ENCODE measurements around the gene OAF. TPM values are rescaled to one million over a fixed set of nuclear protein-coding genes. Genes with fewer than 3 reads are reported as not detected.
A peak's percentile ranks its signal among the peaks of the same experiment; 100 is the strongest.

The OAF gene
- total RNA-seq, 2 experiments from 2014 or later: 3.1 to 3.2 TPM

- peak overlapping the region; percentile 56 for H3K27ac Mint-ChIP-seq
- H3K4me3 Mint-ChIP-seq: peak overlapping the region; percentile 99
- H3K36me3 ChIP-seq (ENCODE audit: insufficient read depth, low read length): no peaks in the 10 kb centered on the region
- peaks cover 7% of the 10 kb centered on the region in 2 experiments for H3K27me3 ChIP-seq (ENCODE audit: control insufficient read depth in 1 of 2, insufficient read depth in 2 of 2, low read length in 2 of 2)
- peaks cover 9% of the 10 kb centered on the region for H3K36me3 Mint-ChIP-seq (ENCODE audit: low read depth)
- peaks cover 25% of the 10 kb centered on the region for H3K4me1 Mint-ChIP-seq (ENCODE audit: low read depth)
- intact Hi-C loops (cut with DNase I, micrococcal nuclease): loop anchor here in 1 of 2 experiments (2.0 kb wide), 1 partner anchor 483 kb away; the partner anchor contains the start of gene NECTIN1
- no peak overlapping the region for H3K27ac ChIP-seq (ENCODE audit: low read depth in 1 of 2, low read length in 2 of 2)
- ATAC-seq (ENCODE audit: poor library complexity): no peak
- no peaks in the 10 kb centered on the region for H3K9me3 ChIP-seq (ENCODE audit: control insufficient read depth in 1 of 2, insufficient read depth in 1 of 2, low read length in 2 of 2)
- CTCF ChIA-PET: no interaction called here
- peak overlapping the region; percentile 55 for H3K4me3 ChIP-seq (ENCODE audit: low read length)
- TF ChIP-seq CTCF (IDR thresholded peaks at IDR 0.05): no peak
- DNase-seq: no peak
- peaks cover 23% of the 10 kb centered on the region for H3K4me1 ChIP-seq (ENCODE audit: insufficient read depth, low read length)
- H3K27me3 Mint-ChIP-seq: peaks cover 23% of the 10 kb centered on the region
- no peaks in the 10 kb centered on the region for H3K9me3 Mint-ChIP-seq
- POLR2A ChIA-PET: interaction anchor here (0.9 kb wide), 1 partner anchor 12 kb away, joined by 3 read pairs; no protein-coding TSS in a partner anchor
Observed at GRCh38 chr11:120211522-120212258, 858 bp downstream of the OAF start.

DNA sequence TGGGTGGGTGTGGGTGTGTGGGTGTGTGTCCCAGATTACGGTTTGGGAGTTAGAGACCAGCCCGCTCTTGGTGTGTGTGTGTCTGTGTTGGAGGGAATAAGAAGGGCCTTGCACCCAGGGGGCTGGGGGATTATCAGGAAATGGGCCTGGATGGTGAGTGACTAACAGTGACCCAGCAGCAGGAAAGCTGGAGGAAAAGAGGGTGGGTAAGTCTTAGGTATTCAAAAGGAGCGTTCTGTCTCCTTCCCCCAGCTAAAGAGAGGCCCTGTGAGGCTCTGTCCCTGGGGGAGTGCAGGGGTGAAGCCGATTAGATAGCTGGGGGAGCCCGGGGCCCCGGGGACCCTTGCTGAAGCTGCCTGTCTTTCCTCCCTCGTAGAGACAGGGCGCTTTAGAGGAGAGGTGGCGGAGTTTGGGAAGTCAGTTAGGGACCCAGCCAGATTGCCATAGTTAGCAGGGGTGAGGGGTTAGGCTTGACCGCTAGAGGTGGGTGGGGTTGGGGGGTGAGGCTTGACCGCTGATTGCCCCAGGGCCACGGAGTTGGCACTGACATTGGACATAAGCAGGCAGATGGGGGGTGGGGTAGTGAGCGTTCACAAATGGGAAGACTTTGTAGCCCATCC lies 1.5 kb downstream of the OAF start:
- Histone ChIP-seq H3K27me3 (ENCODE audit: control insufficient read depth in 1 of 2, insufficient read depth in 2 of 2, low read length in 2 of 2) (peaks cover 7% of the 10 kb centered on the region in 2 experiments), H3K27ac (ENCODE audit: low read depth in 1 of 2, low read length in 2 of 2) (no peak overlapping the region), H3K4me3 (ENCODE audit: low read length) (no peak overlapping the region), H3K9me3 (ENCODE audit: control insufficient read depth in 1 of 2, insufficient read depth in 1 of 2, low read length in 2 of 2) (no peaks in the 10 kb centered on the region), H3K4me1 (ENCODE audit: insufficient read depth, low read length) (peaks cover 23% of the 10 kb centered on the region), H3K36me3 (ENCODE audit: insufficient read depth, low read length) (no peaks in the 10 kb centered on the region)
- ChIA-PET POLR2A (no interaction called here), CTCF (no interaction called here)
- peaks cover 17% of the 10 kb centered on the region for H3K27me3 Mint-ChIP-seq
- H3K9me3 Mint-ChIP-seq: no peaks in the 10 kb centered on the region
- DNase-seq (no peak), ATAC-seq (ENCODE audit: poor library complexity) (no peak)
- TF ChIP-seq CTCF (IDR thresholded peaks at IDR 0.05): no peak
- peaks cover 25% of the 10 kb centered on the region for H3K4me1 Mint-ChIP-seq (ENCODE audit: low read depth)
- peak overlapping the region; percentile 81 for H3K4me3 Mint-ChIP-seq
- H3K36me3 Mint-ChIP-seq (ENCODE audit: low read depth): peaks cover 9% of the 10 kb centered on the region
- H3K27ac Mint-ChIP-seq: no peak overlapping the region
- intact Hi-C loops (cut with DNase I, micrococcal nuclease): no loop called here

DNA sequence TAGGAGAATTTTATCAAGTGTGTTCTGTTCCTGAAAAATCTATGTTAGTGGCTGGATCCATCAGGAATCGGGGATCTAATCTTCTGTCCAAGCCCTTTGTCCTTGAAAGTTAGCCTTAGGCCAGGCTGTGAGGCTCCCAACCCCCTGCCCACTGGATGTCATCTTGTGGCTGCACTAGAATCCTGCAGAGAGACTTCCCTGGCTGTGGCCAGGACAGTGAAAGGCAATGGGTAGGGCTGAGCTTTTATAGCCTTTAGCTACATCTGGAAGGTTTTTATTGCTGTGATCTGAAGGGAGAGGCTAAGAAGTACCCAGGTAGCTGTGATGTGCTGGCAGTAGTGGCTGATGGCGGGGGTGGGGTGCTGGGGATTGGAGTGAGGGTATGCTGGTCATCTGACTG lies 2.1 kb downstream of the OAF start:
- H3K27ac Mint-ChIP-seq: no peak overlapping the region
- ChIA-PET POLR2A (no interaction called here), CTCF (no interaction called here)
- peaks cover 25% of the 10 kb centered on the region for H3K4me1 Mint-ChIP-seq (ENCODE audit: low read depth)
- peaks cover 12% of the 10 kb centered on the region for H3K27me3 Mint-ChIP-seq
- ATAC-seq (ENCODE audit: poor library complexity) (no peak), DNase-seq (no peak)
- intact Hi-C loops (cut with DNase I, micrococcal nuclease): no loop called here
- peak overlapping the region; percentile 81 for H3K4me3 Mint-ChIP-seq
- H3K27ac ChIP-seq (ENCODE audit: low read depth in 1 of 2, low read length in 2 of 2): no peak overlapping the region
- H3K27me3 ChIP-seq (ENCODE audit: control insufficient read depth in 1 of 2, insufficient read depth in 2 of 2, low read length in 2 of 2): peaks cover 7% of the 10 kb centered on the region in 2 experiments
- H3K9me3 ChIP-seq (ENCODE audit: control insufficient read depth in 1 of 2, insufficient read depth in 1 of 2, low read length in 2 of 2): no peaks in the 10 kb centered on the region
- no peak overlapping the region for H3K4me3 ChIP-seq (ENCODE audit: low read length)
- no peaks in the 10 kb centered on the region for H3K36me3 ChIP-seq (ENCODE audit: insufficient read depth, low read length)
- peaks cover 23% of the 10 kb centered on the region for H3K4me1 ChIP-seq (ENCODE audit: insufficient read depth, low read length)
- no peaks in the 10 kb centered on the region for H3K9me3 Mint-ChIP-seq
- peaks cover 9% of the 10 kb centered on the region for H3K36me3 Mint-ChIP-seq (ENCODE audit: low read depth)
- no peak for TF ChIP-seq CTCF (IDR thresholded peaks at IDR 0.05)
